Endothelial cell of umbilical vein (primary cell): ENCODE measurements around the gene DPYSL4. TPM values are rescaled to one million over a fixed set of nuclear protein-coding genes. Genes with fewer than 3 reads are reported as not detected.

Source experiments
- BruUV-seq: library from RNA; stranded (reverse); fragments of 400-500 nt; replicated peaks from 2 replicates; lab custom pipeline; 2021; lab: Mats Ljungman, UMichigan
- CTCF ChIA-PET: fragments of 300-600, 350-600 bp; sonication (Branson Sonifier 250); formaldehyde crosslinking; loops from one replicate; lab custom pipeline; 2021; ENCODE audit warnings: antibody characterized with exemption, inconsistent platforms; lab: Charles Lee
- POLR2A ChIA-PET: fragments of 300-600, 350-600 bp; sonication (Branson Sonifier 250); formaldehyde crosslinking; loops from one replicate; lab custom pipeline; 2021; ENCODE audit warnings: antibody characterized with exemption, inconsistent platforms; lab: Charles Lee
- DNase-seq: peaks from one replicate; pipeline ENCODE4 v3.0.0-alpha.2; 2011; ENCODE audit warnings: low read depth, low spot score
- FAIRE-seq: peaks from 2 replicates; lab custom pipeline; 2011; peaks lifted over from hg19 to GRCh38; lab: Jason Lieb, UNC
- H2AFZ ChIP-seq: 2 replicates; pipeline ENCODE4 v1.6.0; 2012; ENCODE audit warnings: low read depth, low read length, control low read depth, inconsistent platforms
- H3K27ac ChIP-seq: 2 replicates; pipeline ENCODE4 v1.5.1; 2011; ENCODE audit warnings: low read depth, mild to moderate bottlenecking, control low read depth, low read length, moderate library complexity; ENCODE audit not compliant: insufficient read depth
- H3K27me3 ChIP-seq, 2 experiments: 2 replicates each; pipeline versions ENCODE4 v1.6.0 to v1.6.1; 2011; ENCODE audit warnings: low read length in 2 of 2, mixed read lengths in 1 of 2; ENCODE audit not compliant: control insufficient read depth in 2 of 2, insufficient read depth in 2 of 2
- H3K36me3 ChIP-seq, 2 experiments: 2 replicates in 1 of 2; 3 replicates in 1 of 2; pipeline ENCODE4 v1.5.1; 2011; ENCODE audit warnings: low read length in 2 of 2, mild to moderate bottlenecking in 1 of 2, moderate library complexity in 1 of 2; ENCODE audit not compliant: control insufficient read depth in 2 of 2, insufficient read depth in 2 of 2; ENCODE audit errors: extremely low read depth in 1 of 2
- H3K4me1 ChIP-seq: 3 replicates; pipeline ENCODE4 v1.5.1; 2011; ENCODE audit warnings: mild to moderate bottlenecking, low read length; ENCODE audit not compliant: control insufficient read depth, insufficient read depth; ENCODE audit errors: extremely low read depth
- H3K4me2 ChIP-seq: 2 replicates; pipeline ENCODE4 v1.6.1; 2011; ENCODE audit warnings: low read length, control low read depth, mixed read lengths; ENCODE audit not compliant: insufficient read depth
- H3K4me3 ChIP-seq, 3 experiments: fragments of 200-600 bp in 1 of 3; sonication (generic), shearing (Covaris generic) in 1 of 3; replicated peaks in 1 of 3; 2 replicates each; pipeline ENCODE4 v1.5.1; 2011 to 2016; ENCODE audit warnings: control low read depth in 3 of 3, low read length in 3 of 3, mild to moderate bottlenecking in 2 of 3, inconsistent platforms in 1 of 3, low read depth in 1 of 3, moderate library complexity in 1 of 3; ENCODE audit not compliant: insufficient read depth in 1 of 3
- H3K79me2 ChIP-seq: 2 replicates; pipeline ENCODE4 v1.6.0; 2012; ENCODE audit warnings: low read length, inconsistent platforms; ENCODE audit not compliant: control insufficient read depth, insufficient read depth
- H3K9ac ChIP-seq: replicated peaks from 2 replicates; pipeline ENCODE3; 2011; ENCODE audit warnings: low read length, control low read depth; ENCODE audit not compliant: insufficient read depth; ENCODE audit errors: extremely low read depth
- H3K9me1 ChIP-seq: replicated peaks from 3 replicates; pipeline ENCODE4 v1.6.0; 2011; ENCODE audit warnings: mild to moderate bottlenecking, low read length; ENCODE audit not compliant: control insufficient read depth, insufficient read depth; ENCODE audit errors: extremely low read depth
- H3K9me3 ChIP-seq: replicated peaks from 2 replicates; pipeline ENCODE4 v1.5.1; 2012; ENCODE audit warnings: low read length, inconsistent platforms; ENCODE audit not compliant: control insufficient read depth, insufficient read depth
- H4K20me1 ChIP-seq: replicated peaks from 2 replicates; pipeline ENCODE3; 2011; ENCODE audit warnings: mild to moderate bottlenecking, low read length; ENCODE audit not compliant: control insufficient read depth, insufficient read depth; ENCODE audit errors: extremely low read depth
- FOS ChIP-seq: IDR thresholded peaks from 2 replicates; pipeline ENCODE4 v1.6.1; 2011; ENCODE audit warnings: mild to moderate bottlenecking, low read length, moderate library complexity, borderline replicate concordance; ENCODE audit not compliant: insufficient read depth
- dilution Hi-C: fragments of 300-500 bp; cut with MboI; formaldehyde crosslinking; loops from one replicate; pipeline ENCODE4 v1.15.0; 2019; ENCODE audit warnings: low sequenced_read_pairs; ENCODE audit not compliant: extremely low pct_ligation_motif_present
- intact Hi-C: fragments of 100-400 bp; cut with micrococcal nuclease; formaldehyde crosslinking; loops from one replicate; pipeline ENCODE4 v1.10.0; 2022
- polyA plus RNA-seq, 4 experiments: library from polyadenylated mRNA; depleted of rRNA in 3 of 4; stranded (reverse) in 3 of 4; unstranded in 1 of 4; fragments of >200 nt; gene quantifications; 2 replicates each; pipeline versions ENCODE4 v1.2.1 to v1.2.3, GENCODE V29; 2011 to 2012; ENCODE audit warnings: missing spikeins in 1 of 4
- total RNA-seq: library from RNA; stranded (reverse); gene quantifications from 2 replicates; pipeline ENCODE4 v1.2.3, GENCODE V29; 2021
- TF ChIP-seq, protein P1 (sequence below): IDR thresholded peaks from 2 replicates; pipeline ENCODE4 v1.6.1; 2011; ENCODE audit not compliant: insufficient read depth, insufficient read length

DPYSL4 gene
- total and polyA plus RNA-seq, 2 donors (not counting 3 experiments of a cell fraction or from before 2014, with no cell fraction given): 27.1 to 60.0 TPM

DNA sequence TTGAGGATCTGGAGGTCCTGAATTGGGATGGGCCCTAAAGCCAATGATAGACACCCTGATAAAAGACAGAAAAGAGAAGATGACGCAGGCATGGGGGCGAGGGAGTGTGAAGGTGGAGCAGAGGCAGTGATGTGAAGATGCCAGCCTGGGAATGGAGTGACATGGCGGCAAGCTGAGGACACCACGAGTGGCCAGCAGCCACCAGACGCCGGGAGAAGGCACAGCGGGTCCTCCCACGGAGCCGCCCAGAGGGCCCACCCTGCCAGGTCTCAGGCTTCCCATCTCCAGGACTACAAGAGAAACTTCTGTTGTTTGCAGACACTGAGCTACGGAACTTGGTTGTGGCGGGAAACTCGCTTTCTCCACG lies 44.9 kb downstream of the DPYSL4 start:
- intact Hi-C loops (no loop called here), dilution Hi-C loops (no loop called here)
- Histone ChIP-seq H4K20me1 (no peaks in the 10 kb centered on the region), H2AFZ (no peak overlapping the region), H3K9me1 (no peaks in the 10 kb centered on the region), H3K9ac (no peak overlapping the region), H3K9me3 (no peaks in the 10 kb centered on the region), H3K36me3 (no peaks in the 10 kb centered on the region), H3K79me2 (no peaks in the 10 kb centered on the region), H3K27me3 (no peaks in the 10 kb centered on the region), H3K27ac (no peak overlapping the region), H3K4me2 (no peak overlapping the region), H3K4me1 (no peaks in the 10 kb centered on the region), H3K4me3 (no peak overlapping the region)
- FAIRE-seq (no peak), DNase-seq (no peak)
- CTCF ChIA-PET: no interaction called here
- no peak for TF ChIP-seq FOS
- no TSS peak for BruUV-seq
- POLR2A ChIA-PET: no interaction called here

DNA sequence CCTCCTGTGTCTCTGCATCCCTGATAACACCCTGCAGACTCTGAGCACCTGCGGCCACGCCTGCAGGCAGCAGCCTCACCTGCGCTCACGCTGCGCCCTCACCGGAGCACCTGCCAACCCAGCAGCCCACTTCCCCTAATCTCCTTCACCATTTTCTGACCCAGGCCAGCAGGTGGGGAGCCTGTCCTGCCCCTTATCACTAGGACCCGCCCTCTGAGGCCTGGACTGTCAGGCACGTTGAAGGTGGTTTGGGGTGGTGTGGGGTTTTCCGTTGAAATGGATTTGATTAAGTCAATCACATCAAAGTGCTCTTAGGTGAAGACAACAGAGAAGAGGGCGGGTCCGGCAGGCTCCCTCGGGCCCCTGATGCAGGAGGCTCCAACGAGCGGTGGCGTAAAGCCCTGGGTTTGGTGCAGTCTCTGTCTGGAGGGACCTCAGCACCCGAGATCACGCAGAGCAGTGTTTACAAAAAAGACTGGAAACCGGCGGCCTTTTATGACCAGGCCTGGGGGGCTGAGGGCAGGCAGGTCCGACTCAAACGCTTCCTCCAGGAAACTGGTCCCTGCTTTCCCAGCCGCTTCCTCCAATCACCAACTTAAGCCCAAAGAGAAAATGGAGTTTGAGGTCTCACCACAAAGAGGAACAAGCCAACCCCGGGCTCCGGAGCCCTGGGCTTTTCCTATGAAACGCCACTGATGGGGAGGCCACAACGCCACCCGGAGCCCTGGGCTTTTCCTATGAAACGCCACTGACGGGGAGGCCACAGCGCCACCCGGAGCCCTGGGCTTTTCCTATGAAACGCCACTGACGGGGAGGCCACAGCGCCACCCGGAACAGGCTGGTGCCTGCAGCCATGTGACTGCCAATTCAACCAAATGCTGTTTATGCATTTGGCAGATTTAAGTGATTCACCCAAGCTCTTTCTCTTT lies 45.5 kb downstream of the DPYSL4 start:
- Histone ChIP-seq H2AFZ (no peak overlapping the region), H3K79me2 (no peaks in the 10 kb centered on the region), H3K27me3 (no peaks in the 10 kb centered on the region), H3K36me3 (no peaks in the 10 kb centered on the region), H3K4me2 (no peak overlapping the region), H3K9me1 (no peaks in the 10 kb centered on the region), H3K27ac (no peak overlapping the region), H3K4me3 (no peak overlapping the region), H3K4me1 (no peaks in the 10 kb centered on the region), H3K9me3 (no peaks in the 10 kb centered on the region), H3K9ac (no peak overlapping the region), H4K20me1 (no peaks in the 10 kb centered on the region)
- dilution Hi-C loops (no loop called here), intact Hi-C loops (no loop called here)
- TF ChIP-seq, protein P1, sequence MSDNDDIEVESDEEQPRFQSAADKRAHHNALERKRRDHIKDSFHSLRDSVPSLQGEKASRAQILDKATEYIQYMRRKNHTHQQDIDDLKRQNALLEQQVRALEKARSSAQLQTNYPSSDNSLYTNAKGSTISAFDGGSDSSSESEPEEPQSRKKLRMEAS: no peak
- CTCF ChIA-PET: no interaction called here
- no TSS peak for BruUV-seq
- POLR2A ChIA-PET: no interaction called here
- FAIRE-seq (no peak), DNase-seq (no peak)
